ENCODE measurements around the gene ACIN1. TPM values are rescaled to one million over a fixed set of nuclear protein-coding genes. Genes with fewer than 3 reads are reported as not detected.

The ACIN1 gene
- polyA plus RNA-seq, 3 donors: 43.6 to 81.4 (median 79.3) TPM

- 0 to 2% (median 1%) methylated on average over 14 of the region's 14 CpGs for whole genome bisulfite sequencing, 3 donors
- peak overlapping the region; percentile 76 for H3K27ac ChIP-seq (ENCODE audit: low read depth, low read length)
These were observed 808 bp downstream of the ACIN1 start for GRCh38 chr14:23093991-23094665.

- no peak overlapping the region for H3K27ac ChIP-seq (ENCODE audit: low read depth, low read length)
- WGBS, 3 donors: 62 to 86% (median 82%) methylated on average over 2 of the region's 2 CpGs
These were observed 1.4 kb downstream of the ACIN1 start for GRCh38 chr14:23093526-23093925.

- WGBS, 3 donors: 72 to 75% (median 74%) methylated on average over 2 of the region's 2 CpGs
These were observed 1.8 kb downstream of the ACIN1 start for GRCh38 chr14:23093104-23093503.

GRCh38 chr14:23091294-23092225, 3.4 kb downstream of the ACIN1 start:
- WGBS, 3 donors: 80 to 84% (median 84%) methylated on average over 11 to 12 of the region's 12 CpGs
- no peak overlapping the region for H3K27ac ChIP-seq (ENCODE audit: low read depth, low read length)

More at GRCh38 chr14:23093104-23093503, 1.8 kb downstream of the ACIN1 start:
- H3K27ac ChIP-seq (ENCODE audit: low read depth, low read length): no peak overlapping the region

- WGBS, 3 donors: 85 to 87% (median 85%) methylated on average over 4 of the region's 4 CpGs
- H3K27ac ChIP-seq (ENCODE audit: low read depth, low read length): no peak overlapping the region
These were observed 4.7 kb downstream of the ACIN1 start for GRCh38 chr14:23090254-23090636.

DNA sequence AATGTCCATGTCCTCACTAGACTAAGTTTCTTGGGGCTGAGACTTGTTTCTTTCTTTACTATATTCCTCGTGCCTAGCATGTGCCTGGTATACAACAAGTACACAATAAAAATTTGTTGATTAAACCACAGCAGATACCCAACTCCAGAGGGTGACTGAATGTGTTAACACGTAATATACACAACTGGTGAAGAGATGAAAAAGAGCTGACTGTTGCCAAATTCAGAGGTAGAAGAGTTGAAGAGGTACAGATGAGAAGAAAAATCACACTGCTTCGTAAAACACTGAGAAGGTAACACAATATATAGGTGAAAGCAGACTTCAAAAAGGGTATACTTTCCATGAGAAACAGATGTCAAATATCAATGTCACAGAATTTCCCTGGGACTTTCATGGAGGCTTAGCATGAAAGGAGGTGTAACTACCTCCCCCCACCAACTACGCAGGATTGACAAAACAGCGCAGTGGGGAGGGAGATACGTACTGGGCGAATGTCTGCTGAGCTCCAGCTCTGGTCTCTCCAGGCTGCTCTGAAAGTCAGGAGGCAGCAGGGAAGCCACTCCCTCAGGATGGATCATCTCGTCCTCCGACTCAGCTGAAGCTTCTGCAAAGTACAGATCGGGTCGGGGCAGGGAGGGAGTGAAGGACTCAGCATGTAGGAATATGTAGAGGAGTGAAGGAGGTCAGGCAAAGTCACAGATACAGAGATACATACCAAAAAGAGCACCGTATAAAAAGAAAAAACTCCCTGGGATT, 5.3 kb downstream of the ACIN1 start:
- no peak overlapping the region for H3K27ac ChIP-seq (ENCODE audit: low read depth, low read length)
- 89 to 94% (median 89%) methylated on average over 12 of the region's 12 CpGs for WGBS, 3 donors

- no peak overlapping the region for H3K27ac ChIP-seq (ENCODE audit: low read depth, low read length)
- WGBS, 3 donors: 87 to 94% (median 89%) methylated on average over 1 of the region's 1 CpG
These were observed 8.4 kb downstream of the ACIN1 start for GRCh38 chr14:23086565-23086964.

GRCh38 chr14:23085458-23085857, 9.5 kb downstream of the ACIN1 start:
- no peak overlapping the region for H3K27ac ChIP-seq (ENCODE audit: low read depth, low read length)
- 68 to 81% (median 80%) methylated on average over 3 of the region's 3 CpGs for WGBS, 3 donors

- no peak overlapping the region for H3K27ac ChIP-seq (ENCODE audit: low read depth, low read length)
- WGBS, 3 donors: 74 to 89% (median 83%) methylated on average over 1 of the region's 1 CpG
These were observed 14.5 kb downstream of the ACIN1 start for GRCh38 chr14:23080474-23080873.

GRCh38 chr14:23079716-23080115, 15.2 kb downstream of the ACIN1 start:
- no peak overlapping the region for H3K27ac ChIP-seq (ENCODE audit: low read depth, low read length)
- WGBS, 3 donors: 82 to 88% (median 83%) methylated on average over 2 of the region's 2 CpGs

DNA sequence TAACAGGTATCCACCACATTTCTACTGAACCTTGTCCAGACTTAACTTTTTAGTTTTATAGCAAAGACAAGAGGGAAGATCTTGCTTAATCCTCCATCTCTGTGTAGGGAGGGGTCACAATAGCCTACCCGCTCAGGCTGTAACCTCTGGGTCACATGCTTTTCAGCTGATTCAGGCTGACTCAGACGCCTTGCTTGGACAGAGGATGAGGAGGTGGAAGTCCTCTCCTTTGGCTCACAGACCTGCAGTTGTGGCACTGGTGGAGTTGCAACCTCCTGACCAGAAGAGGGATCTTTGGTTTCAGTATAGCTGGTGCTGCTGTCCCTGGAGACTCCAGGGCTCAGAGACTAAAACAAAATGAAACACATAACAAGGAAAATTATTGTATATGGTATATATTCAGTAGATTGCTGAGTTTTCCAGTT, 16.2 kb downstream of the ACIN1 start:
- WGBS, 3 donors: 18 to 52% (median 22%) methylated on average over 2 of the region's 2 CpGs
- no peak overlapping the region for H3K27ac ChIP-seq (ENCODE audit: low read depth, low read length)

- 67 to 83% (median 78%) methylated on average over 5 of the region's 5 CpGs for WGBS, 3 donors
- H3K27ac ChIP-seq (ENCODE audit: low read depth, low read length): no peak overlapping the region
These were observed 17.0 kb downstream of the ACIN1 start for GRCh38 chr14:23077962-23078361.

DNA sequence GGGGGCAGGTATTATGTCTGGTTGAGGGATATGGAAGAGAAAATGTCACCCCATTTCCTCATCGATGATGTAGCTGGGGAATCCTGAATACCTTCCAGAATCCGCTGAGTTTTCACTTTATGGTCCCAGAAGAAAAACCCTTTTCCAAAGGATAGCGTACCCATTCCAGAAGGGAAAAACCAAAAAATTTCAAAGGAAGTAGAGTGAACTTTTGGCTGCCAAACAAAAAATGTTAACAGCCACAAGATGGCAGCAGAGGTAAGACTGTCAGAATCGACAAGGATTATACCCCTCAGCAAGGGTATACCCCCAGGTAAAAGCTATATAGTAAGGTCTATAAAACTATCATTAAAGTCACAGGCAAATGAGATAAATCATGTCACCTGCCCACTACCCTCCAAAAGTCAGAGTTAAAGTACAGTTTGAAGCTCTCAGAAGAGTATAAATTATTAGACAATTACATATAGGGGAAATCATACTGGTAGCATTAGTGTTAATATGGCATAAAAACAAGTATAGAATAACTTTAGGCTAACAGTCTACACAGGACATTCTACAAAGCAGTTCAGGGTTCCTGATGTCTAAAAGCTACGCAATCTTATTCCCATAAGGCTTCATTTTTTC, 18.0 kb downstream of the ACIN1 start:
- WGBS, 3 donors: 59 to 63% (median 61%) methylated on average over 5 of the region's 5 CpGs
- H3K27ac ChIP-seq (ENCODE audit: low read depth, low read length): no peak overlapping the region

- no peak overlapping the region for H3K27ac ChIP-seq (ENCODE audit: low read depth, low read length)
- 95 to 100% (median 97%) methylated on average over 1 of the region's 1 CpG for WGBS, 3 donors
These were observed 20.0 kb downstream of the ACIN1 start for GRCh38 chr14:23074906-23075305.

DNA sequence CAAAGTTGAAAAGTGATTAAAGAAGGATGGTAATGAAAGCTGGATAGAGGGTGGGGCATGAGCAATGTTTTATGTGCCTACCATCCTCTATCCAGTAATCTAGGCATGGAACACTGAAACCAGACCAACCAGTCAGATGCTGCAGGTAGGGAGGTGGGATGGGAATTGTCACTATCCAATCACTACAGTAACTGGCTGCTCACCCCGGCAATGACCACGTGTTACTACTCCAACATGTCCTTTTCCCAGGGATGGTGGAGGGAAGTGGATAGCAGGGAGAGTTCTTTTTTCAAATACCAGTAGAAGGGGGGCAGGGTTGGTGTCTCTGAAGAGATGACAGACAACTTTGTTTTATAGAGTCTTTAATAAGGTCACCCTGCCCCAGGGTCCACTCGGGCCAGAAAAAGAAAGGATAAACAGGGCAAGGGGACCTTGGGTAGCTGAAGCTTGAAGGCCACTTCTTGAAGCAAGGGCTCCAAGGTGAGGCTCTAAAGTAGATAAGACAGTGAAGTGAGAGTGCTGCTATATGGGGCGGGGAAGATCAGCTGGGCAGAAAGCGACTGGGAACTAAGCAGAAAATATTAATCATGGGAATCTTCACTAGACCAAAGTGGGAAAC, 22.9 kb downstream of the ACIN1 start:
- peak overlapping the region; percentile 9 for H3K27ac ChIP-seq (ENCODE audit: low read depth, low read length)
- WGBS, 3 donors: 26 to 53% (median 51%) methylated on average over 5 of the region's 5 CpGs

- H3K27ac ChIP-seq (ENCODE audit: low read depth, low read length): no peak overlapping the region
- WGBS, 3 donors: 1 to 3% (median 2%) methylated on average over 14 of the region's 14 CpGs
These were observed 23.6 kb downstream of the ACIN1 start for GRCh38 chr14:23071244-23071920.

DNA sequence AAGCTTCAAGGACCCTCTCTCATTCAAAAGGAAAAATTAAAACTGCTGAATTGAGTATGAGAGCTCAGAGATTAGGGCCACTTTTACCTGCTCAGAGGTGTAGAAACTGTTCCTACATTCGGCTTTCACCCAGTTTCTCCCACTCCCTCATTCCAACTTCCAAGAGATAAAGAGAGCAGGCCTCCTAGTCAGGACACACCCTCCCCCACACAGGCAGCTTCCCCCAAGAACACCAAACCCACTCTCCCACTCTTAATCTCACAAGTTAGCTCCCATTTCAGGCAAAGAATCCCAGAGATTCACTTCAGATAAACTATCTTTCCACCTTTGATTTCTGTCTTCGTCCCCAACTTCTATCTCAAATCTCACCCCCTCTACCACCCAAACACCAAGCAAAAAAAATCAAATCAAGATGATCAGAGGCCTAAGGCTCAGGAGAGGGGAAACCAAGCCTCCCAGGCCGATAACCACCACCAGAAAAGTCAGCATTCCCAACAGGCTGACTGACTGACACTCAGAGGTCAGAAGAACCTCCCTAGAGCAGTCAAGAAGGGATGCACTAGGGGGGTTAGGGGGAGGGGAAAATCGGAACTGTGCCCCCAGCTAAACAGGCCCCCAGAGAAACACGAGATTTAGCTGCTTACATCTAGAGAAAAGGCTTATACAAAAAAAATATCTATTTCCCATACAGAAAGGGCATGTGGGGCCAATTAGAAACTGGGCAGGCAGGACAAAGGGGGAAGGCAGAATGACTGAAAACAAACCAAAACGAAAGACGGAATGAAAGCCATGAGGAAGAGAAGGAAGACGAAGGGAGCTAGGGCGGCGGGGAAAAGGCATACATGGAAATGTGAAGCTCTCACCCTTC, 24.4 kb downstream of the ACIN1 start:
- WGBS, 3 donors: 11 to 15% (median 15%) methylated on average over 10 of the region's 10 CpGs
- no peak overlapping the region for H3K27ac ChIP-seq (ENCODE audit: low read depth, low read length)
